Neuronal stem cell (in vitro differentiated cells): Measurements from ENCODE around the gene RREB1.

ENCODE experiments used
- DNase-seq: peaks from one replicate; pipeline ENCODE4 v3.0.0-alpha.2; 2013; ENCODE audit warnings: low spot score
- H2AFZ ChIP-seq: one replicate; pipeline ENCODE4 v1.6.1; 2013; ENCODE audit warnings: mild to moderate bottlenecking, low read length, inconsistent platforms
- H2AK5ac ChIP-seq: 2 replicates; pipeline ENCODE4 v1.6.1; 2013; ENCODE audit warnings: low read depth, mild to moderate bottlenecking, inconsistent platforms, low read length, moderate library complexity, mixed read lengths
- H2BK120ac ChIP-seq: 2 replicates; pipeline ENCODE4 v1.6.1; 2013; ENCODE audit warnings: low read depth, mild to moderate bottlenecking, inconsistent platforms, low read length, moderate library complexity, mixed read lengths
- H2BK12ac ChIP-seq: one replicate; pipeline ENCODE4 v1.6.1; 2013; ENCODE audit warnings: low read length, inconsistent platforms
- H2BK15ac ChIP-seq: 2 replicates; pipeline ENCODE4 v1.6.1; 2013; ENCODE audit warnings: mild to moderate bottlenecking, low read length, inconsistent platforms, mixed read lengths
- H2BK5ac ChIP-seq: one replicate; pipeline ENCODE4 v1.6.1; 2013; ENCODE audit warnings: inconsistent platforms, mild to moderate bottlenecking, low read length, moderate library complexity
- H3K14ac ChIP-seq: one replicate; pipeline ENCODE4 v1.6.1; 2013; ENCODE audit warnings: low read length, inconsistent platforms
- H3K18ac ChIP-seq: 2 replicates; pipeline ENCODE4 v1.6.1; 2013; ENCODE audit warnings: low read length, inconsistent platforms
- H3K23ac ChIP-seq: 2 replicates; pipeline ENCODE4 v1.6.1; 2013; ENCODE audit warnings: low read depth, mild to moderate bottlenecking, mixed read lengths, low read length, inconsistent platforms; ENCODE audit not compliant: poor library complexity
- H3K27ac ChIP-seq: replicated peaks from 3 replicates; pipeline ENCODE4 v1.5.1; 2013; ENCODE audit warnings: low read length, inconsistent platforms
- H3K27me3 ChIP-seq, 3 experiments: 2 replicates each; pipeline ENCODE4 v1.6.1; 2013; ENCODE audit warnings: low read length in 3 of 3, mild to moderate bottlenecking in 2 of 3, inconsistent platforms in 1 of 3, low read depth in 1 of 3, mixed read lengths in 1 of 3, moderate library complexity in 1 of 3; ENCODE audit not compliant: control insufficient read depth in 3 of 3, insufficient read depth in 3 of 3
- H3K36me3 ChIP-seq, 2 donors: replicated peaks in 1 of 2; 2 replicates each; pipeline ENCODE4 v1.6.1; 2013; ENCODE audit warnings: low read length in 2 of 2; ENCODE audit not compliant: control insufficient read depth in 2 of 2, insufficient read depth in 2 of 2
- H3K4ac ChIP-seq: 2 replicates; pipeline ENCODE4 v1.6.1; 2013; ENCODE audit warnings: inconsistent platforms, mild to moderate bottlenecking, low read length, moderate library complexity
- H3K4me1 ChIP-seq, 2 donors: 1 replicate in 1 of 2; 2 replicates in 1 of 2; pipeline ENCODE4 v1.6.1; 2013; ENCODE audit warnings: low read length in 2 of 2, low read depth in 1 of 2; ENCODE audit not compliant: control insufficient read depth in 2 of 2, insufficient read depth in 1 of 2
- H3K4me2 ChIP-seq: one replicate; pipeline ENCODE4 v1.6.1; 2013; ENCODE audit warnings: mild to moderate bottlenecking, low read length, inconsistent platforms; ENCODE audit not compliant: insufficient read depth, poor library complexity, severe bottlenecking
- H3K4me3 ChIP-seq, 2 donors: 2 replicates each; pipeline ENCODE4 v1.5.1; 2013; ENCODE audit warnings: low read length in 2 of 2, mild to moderate bottlenecking in 2 of 2, inconsistent platforms in 1 of 2, moderate library complexity in 1 of 2
- H3K79me1 ChIP-seq: one replicate; pipeline ENCODE4 v1.6.1; 2013; ENCODE audit warnings: low read depth, mild to moderate bottlenecking, inconsistent platforms, low read length, moderate library complexity
- H3K9ac ChIP-seq: one replicate; pipeline ENCODE4 v1.6.1; 2013; ENCODE audit warnings: mild to moderate bottlenecking, low read depth, low read length, inconsistent platforms; ENCODE audit not compliant: poor library complexity
- H3K9me3 ChIP-seq, 2 donors: replicated peaks in 1 of 2; 2 replicates each; pipeline versions ENCODE3 to v1.6.1; 2013; ENCODE audit warnings: low read length in 2 of 2, mild to moderate bottlenecking in 2 of 2, inconsistent platforms in 1 of 2, low read depth in 1 of 2, mixed read lengths in 1 of 2, moderate library complexity in 1 of 2; ENCODE audit not compliant: control insufficient read depth in 2 of 2, insufficient read depth in 1 of 2
- H4K8ac ChIP-seq: one replicate; pipeline ENCODE4 v1.6.1; 2013; ENCODE audit warnings: low read depth, mild to moderate bottlenecking, inconsistent platforms, low read length, moderate library complexity
- H4K91ac ChIP-seq: one replicate; pipeline ENCODE4 v1.6.1; 2013; ENCODE audit warnings: low read length, low read depth, mild to moderate bottlenecking, inconsistent platforms; ENCODE audit not compliant: poor library complexity
- WGBS, 2 donors: extraction: QIAGEN DNeasy Blood & Tissue Kit; methylation state at CpG; one replicate each; pipeline ENCODE4 v1.1.7; 2013; ENCODE audit warnings: missing lambda C conversion rate in 2 of 2, mixed read lengths in 1 of 2; ENCODE audit not compliant: insufficient read length in 2 of 2, insufficient replicate concordance in 1 of 2; ENCODE audit errors: extremely low coverage in 2 of 2; 5-methylcytosine and 5-hydroxymethylcytosine counted together

The RREB1 gene

DNA sequence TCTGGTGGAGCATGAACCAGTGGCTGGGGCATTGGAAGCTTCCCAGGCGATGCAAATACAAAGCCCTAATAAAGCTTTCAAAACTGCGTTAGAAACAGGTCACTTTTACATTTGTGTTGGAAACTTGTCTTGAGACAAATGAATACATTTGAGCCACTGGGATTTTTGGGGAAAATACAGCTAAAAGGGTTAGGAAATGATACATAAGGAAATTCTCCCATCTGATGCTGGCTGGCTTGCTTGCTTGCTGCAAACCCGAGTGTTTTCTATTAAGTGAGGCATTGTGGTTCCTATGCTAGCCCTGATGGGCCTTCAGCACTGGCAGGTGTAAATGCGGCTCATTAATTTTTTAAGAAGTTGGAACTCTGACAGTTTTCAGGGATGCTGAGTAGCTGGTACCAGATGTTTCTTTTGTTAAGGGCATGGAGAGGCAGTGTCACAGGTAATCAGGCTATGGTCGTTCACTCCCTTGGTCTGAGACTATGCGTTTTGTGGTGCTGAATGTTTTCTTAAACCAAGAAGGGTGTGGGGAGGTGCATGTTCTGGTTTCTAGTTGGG, 35.2 kb downstream of the RREB1 start:
- H3K9ac ChIP-seq = no peak overlapping the region
- no peak overlapping the region for H2BK15ac ChIP-seq
- H3K18ac ChIP-seq = no peak overlapping the region
- peaks cover 0 to 4% of the 10 kb centered on the region in 2 donors for H3K9me3 ChIP-seq
- WGBS, 2 donors = no CpG with 5 or more reads among the region's 6 CpGs
- H3K23ac ChIP-seq = no peak overlapping the region
- H2BK120ac ChIP-seq = no peak overlapping the region
- no peaks in the 10 kb centered on the region for H3K79me1 ChIP-seq
- H4K8ac ChIP-seq = no peak overlapping the region
- H2BK5ac ChIP-seq = no peak overlapping the region
- H2AFZ ChIP-seq = no peak overlapping the region
- peaks cover 31% of the 10 kb centered on the region in 2 donors for H3K4me1 ChIP-seq
- peaks cover 0 to 3% (median 0%) of the 10 kb centered on the region in 3 experiments for H3K27me3 ChIP-seq
- H3K4ac ChIP-seq = no peak overlapping the region
- H3K27ac ChIP-seq = no peak overlapping the region
- no peak overlapping the region for H3K4me3 ChIP-seq
- DNase-seq = no peak
- no peak overlapping the region for H4K91ac ChIP-seq
- H3K4me2 ChIP-seq = no peak overlapping the region
- H2AK5ac ChIP-seq = no peak overlapping the region
- no peaks in the 10 kb centered on the region for H3K36me3 ChIP-seq
- H2BK12ac ChIP-seq = no peak overlapping the region
- no peak overlapping the region for H3K14ac ChIP-seq

GRCh38 chr6:7143476-7143974, 35.8 kb downstream of the RREB1 start:
- no peak overlapping the region for H2BK15ac ChIP-seq
- no peak overlapping the region for H3K9ac ChIP-seq
- no CpG with 5 or more reads among the region's 7 CpGs for WGBS, 2 donors
- H2BK120ac ChIP-seq = no peak overlapping the region
- H2BK12ac ChIP-seq = no peak overlapping the region
- H4K8ac ChIP-seq = no peak overlapping the region
- no peak overlapping the region for H3K27ac ChIP-seq
- no peaks in the 10 kb centered on the region for H3K36me3 ChIP-seq
- DNase-seq = no peak
- H3K27me3 ChIP-seq = peaks cover 0 to 3% (median 0%) of the 10 kb centered on the region in 3 experiments
- H3K23ac ChIP-seq = no peak overlapping the region
- H3K4me1 ChIP-seq = peaks cover 26 to 32% of the 10 kb centered on the region in 2 donors
- H3K9me3 ChIP-seq = peaks cover 0 to 4% of the 10 kb centered on the region in 2 donors
- H3K79me1 ChIP-seq = no peaks in the 10 kb centered on the region
- H3K4me2 ChIP-seq = no peak overlapping the region
- H3K18ac ChIP-seq = no peak overlapping the region
- H2BK5ac ChIP-seq = no peak overlapping the region
- H2AFZ ChIP-seq = no peak overlapping the region
- no peak overlapping the region for H3K4me3 ChIP-seq
- no peak overlapping the region for H2AK5ac ChIP-seq
- no peak overlapping the region for H4K91ac ChIP-seq
- no peak overlapping the region for H3K4ac ChIP-seq
- no peak overlapping the region for H3K14ac ChIP-seq

GRCh38 chr6:7144872-7145584, 37.3 kb downstream of the RREB1 start:
- Histone ChIP-seq H2BK5ac (no peak overlapping the region), H3K9me3 (peaks cover 0 to 4% of the 10 kb centered on the region in 2 donors), H3K27ac (no peak overlapping the region), H3K4me1 (peaks cover 18 to 29% of the 10 kb centered on the region in 2 donors), H3K27me3 (peaks cover 0 to 3% (median 0%) of the 10 kb centered on the region in 3 experiments), H3K18ac (no peak overlapping the region), H2AFZ (no peak overlapping the region), H3K14ac (no peak overlapping the region), H2BK12ac (no peak overlapping the region), H4K8ac (no peak overlapping the region), H3K79me1 (no peaks in the 10 kb centered on the region), H3K4ac (no peak overlapping the region), H4K91ac (no peak overlapping the region), H2BK15ac (no peak overlapping the region), H3K36me3 (no peaks in the 10 kb centered on the region), H3K9ac (no peak overlapping the region), H3K4me2 (no peak overlapping the region), H3K4me3 (no peak overlapping the region), H3K23ac (no peak overlapping the region), H2BK120ac (no peak overlapping the region), H2AK5ac (no peak overlapping the region)
- DNase-seq = no peak
- no CpG with 5 or more reads among the region's 7 CpGs for WGBS, 2 donors

GRCh38 chr6:7145585-7145884, 37.8 kb downstream of the RREB1 start:
- no peak overlapping the region for H3K4me2 ChIP-seq
- H3K36me3 ChIP-seq = no peaks in the 10 kb centered on the region
- WGBS, 2 donors = no CpG with 5 or more reads among the region's 3 CpGs
- H4K91ac ChIP-seq = no peak overlapping the region
- H3K9ac ChIP-seq = no peak overlapping the region
- H3K4ac ChIP-seq = no peak overlapping the region
- H3K4me3 ChIP-seq = no peak overlapping the region
- H3K9me3 ChIP-seq = peaks cover 0 to 4% of the 10 kb centered on the region in 2 donors
- no peak overlapping the region for H2BK12ac ChIP-seq
- no peak for DNase-seq
- H3K23ac ChIP-seq = no peak overlapping the region
- no peak overlapping the region for H3K27ac ChIP-seq
- no peak overlapping the region for H2BK5ac ChIP-seq
- H3K14ac ChIP-seq = no peak overlapping the region
- no peaks in the 10 kb centered on the region for H3K79me1 ChIP-seq
- H3K4me1 ChIP-seq = peaks cover 18 to 29% of the 10 kb centered on the region in 2 donors
- H2BK15ac ChIP-seq = no peak overlapping the region
- no peak overlapping the region for H2BK120ac ChIP-seq
- no peak overlapping the region for H2AK5ac ChIP-seq
- no peak overlapping the region for H2AFZ ChIP-seq
- H4K8ac ChIP-seq = no peak overlapping the region
- H3K18ac ChIP-seq = no peak overlapping the region
- peaks cover 0 to 2% (median 0%) of the 10 kb centered on the region in 3 experiments for H3K27me3 ChIP-seq
